Nephron (organoid): ENCODE measurements around the gene EFCAB9.
A peak's percentile ranks its signal among the peaks of the same experiment; 100 is the strongest.

Source experiments
- H3K27ac Mint-ChIP-seq, 3 experiments: 2 replicates each; pipeline ENCODE4 v1.8.0; 2020; ENCODE audit warnings: mixed read lengths in 3 of 3, mild to moderate bottlenecking in 2 of 3, moderate library complexity in 1 of 3
- H3K27me3 Mint-ChIP-seq: 2 replicates; pipeline ENCODE4 v1.8.0; 2021; ENCODE audit warnings: low read depth, mild to moderate bottlenecking, moderate library complexity, mixed read lengths
- H3K36me3 Mint-ChIP-seq: 2 replicates; pipeline ENCODE4 v1.8.0; 2020; ENCODE audit warnings: low read depth, mixed read lengths
- H3K4me1 Mint-ChIP-seq: 2 replicates; pipeline ENCODE4 v1.8.0; 2020; ENCODE audit warnings: mixed read lengths
- H3K4me3 Mint-ChIP-seq, 3 experiments: 2 replicates each; pipeline ENCODE4 v1.8.0; 2020; ENCODE audit warnings: mild to moderate bottlenecking in 3 of 3, mixed read lengths in 3 of 3, moderate library complexity in 2 of 3
- H3K9me3 Mint-ChIP-seq: 2 replicates; pipeline ENCODE4 v1.8.0; 2020; ENCODE audit warnings: mixed read lengths
- CTCF ChIP-seq, 3 experiments: fragments of 200-600 bp; sonication (generic); IDR thresholded peaks; one replicate each; pipeline ENCODE4 v1.5.0; 2021; ENCODE audit warnings: antibody characterized with exemption in 3 of 3; ENCODE audit not compliant: unreplicated experiment in 3 of 3

EFCAB9 gene

GRCh38 chr5:172234031-172234430, 40.1 kb downstream of the EFCAB9 start:
- H3K4me3 Mint-ChIP-seq, result no peak overlapping the region
- peaks cover 43% of the 10 kb centered on the region for H3K36me3 Mint-ChIP-seq
- H3K27ac Mint-ChIP-seq, result no peak overlapping the region
- no peaks in the 10 kb centered on the region for H3K9me3 Mint-ChIP-seq
- H3K4me1 Mint-ChIP-seq, result peaks cover 31% of the 10 kb centered on the region
- H3K27me3 Mint-ChIP-seq, result no peaks in the 10 kb centered on the region
- TF ChIP-seq CTCF (IDR thresholded peaks at IDR 0.05; ENCODE audit: unreplicated experiment in 3 of 3), result no peak

GRCh38 chr5:172235132-172235780, 41.3 kb downstream of the EFCAB9 start:
- H3K4me3 Mint-ChIP-seq, result no peak overlapping the region
- no peaks in the 10 kb centered on the region for H3K9me3 Mint-ChIP-seq
- peak overlapping the region; percentile 19 to 33 (median 27) for H3K27ac Mint-ChIP-seq
- H3K4me1 Mint-ChIP-seq, result peaks cover 31% of the 10 kb centered on the region
- no peak for TF ChIP-seq CTCF (IDR thresholded peaks at IDR 0.05; ENCODE audit: unreplicated experiment in 3 of 3)
- peaks cover 33% of the 10 kb centered on the region for H3K36me3 Mint-ChIP-seq
- H3K27me3 Mint-ChIP-seq, result no peaks in the 10 kb centered on the region

- Mint-ChIP-seq H3K36me3 (peaks cover 26% of the 10 kb centered on the region), H3K4me1 (peaks cover 31% of the 10 kb centered on the region), H3K4me3 (no peak overlapping the region), H3K9me3 (no peaks in the 10 kb centered on the region), H3K27me3 (no peaks in the 10 kb centered on the region), H3K27ac (peak overlapping the region in 2 of 3 experiments; percentile 5 to 33)
- TF ChIP-seq CTCF (IDR thresholded peaks at IDR 0.05; ENCODE audit: unreplicated experiment in 3 of 3), result no peak
Measured at GRCh38 chr5:172235827-172236736, 42.1 kb downstream of the EFCAB9 start.

GRCh38 chr5:172238334-172238733, 44.4 kb downstream of the EFCAB9 start:
- no peak for TF ChIP-seq CTCF (IDR thresholded peaks at IDR 0.05; ENCODE audit: unreplicated experiment in 3 of 3)
- Mint-ChIP-seq H3K27ac (no peak overlapping the region), H3K36me3 (peaks cover 22% of the 10 kb centered on the region), H3K4me3 (no peak overlapping the region), H3K9me3 (no peaks in the 10 kb centered on the region), H3K4me1 (peaks cover 31% of the 10 kb centered on the region), H3K27me3 (no peaks in the 10 kb centered on the region)

GRCh38 chr5:172243302-172243701, 49.3 kb downstream of the EFCAB9 start:
- Mint-ChIP-seq H3K27ac (no peak overlapping the region), H3K4me1 (peaks cover 12% of the 10 kb centered on the region), H3K36me3 (peaks cover 40% of the 10 kb centered on the region), H3K4me3 (no peak overlapping the region), H3K27me3 (no peaks in the 10 kb centered on the region), H3K9me3 (no peaks in the 10 kb centered on the region)
- TF ChIP-seq CTCF (IDR thresholded peaks at IDR 0.05; ENCODE audit: unreplicated experiment in 3 of 3), result no peak
